NOMO-1 (cell line): ENCODE results near the gene SAXO1.

Experiments used
- DNase-seq, 2 experiments: peaks; one replicate each; lab custom pipeline; 2025; ENCODE audit not compliant: unreplicated experiment in 2 of 2; lab: John Stamatoyannopoulos, UW

SAXO1 gene

DNA sequence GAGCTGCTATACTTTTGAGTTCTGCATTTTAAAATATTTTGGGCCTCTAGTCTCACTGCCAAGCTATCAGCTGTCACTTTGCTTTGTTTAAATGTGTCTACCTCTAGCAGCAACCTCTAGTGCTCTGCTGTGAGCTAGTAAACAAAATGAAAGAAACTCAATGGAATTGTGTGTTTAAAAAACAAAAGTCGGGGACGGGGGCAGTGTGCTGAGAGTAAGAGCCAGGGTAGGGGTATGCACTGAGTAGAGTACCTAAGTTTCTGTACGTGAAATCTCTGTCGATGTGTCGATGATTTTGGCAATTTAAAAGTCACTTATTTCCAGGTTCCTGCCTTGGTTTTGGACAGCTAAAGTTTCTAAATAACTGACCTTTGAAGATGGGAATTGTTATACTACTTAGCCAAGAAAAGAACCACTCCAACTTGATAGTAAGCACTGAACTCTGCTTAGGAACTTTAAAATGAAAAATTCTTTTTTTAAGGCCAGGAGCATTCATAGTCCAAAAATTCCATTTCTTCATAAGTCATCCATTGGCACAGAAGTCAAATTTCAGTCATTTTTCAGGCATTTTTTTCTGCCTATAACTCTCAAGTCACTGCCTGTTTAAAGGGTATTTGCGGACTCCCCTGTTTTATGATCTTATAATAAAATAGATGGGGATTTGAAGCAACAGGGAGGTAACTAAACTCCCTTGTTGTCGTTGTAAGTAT lies 111.5 kb downstream of the SAXO1 start:
- no peak for DNase-seq

DNA sequence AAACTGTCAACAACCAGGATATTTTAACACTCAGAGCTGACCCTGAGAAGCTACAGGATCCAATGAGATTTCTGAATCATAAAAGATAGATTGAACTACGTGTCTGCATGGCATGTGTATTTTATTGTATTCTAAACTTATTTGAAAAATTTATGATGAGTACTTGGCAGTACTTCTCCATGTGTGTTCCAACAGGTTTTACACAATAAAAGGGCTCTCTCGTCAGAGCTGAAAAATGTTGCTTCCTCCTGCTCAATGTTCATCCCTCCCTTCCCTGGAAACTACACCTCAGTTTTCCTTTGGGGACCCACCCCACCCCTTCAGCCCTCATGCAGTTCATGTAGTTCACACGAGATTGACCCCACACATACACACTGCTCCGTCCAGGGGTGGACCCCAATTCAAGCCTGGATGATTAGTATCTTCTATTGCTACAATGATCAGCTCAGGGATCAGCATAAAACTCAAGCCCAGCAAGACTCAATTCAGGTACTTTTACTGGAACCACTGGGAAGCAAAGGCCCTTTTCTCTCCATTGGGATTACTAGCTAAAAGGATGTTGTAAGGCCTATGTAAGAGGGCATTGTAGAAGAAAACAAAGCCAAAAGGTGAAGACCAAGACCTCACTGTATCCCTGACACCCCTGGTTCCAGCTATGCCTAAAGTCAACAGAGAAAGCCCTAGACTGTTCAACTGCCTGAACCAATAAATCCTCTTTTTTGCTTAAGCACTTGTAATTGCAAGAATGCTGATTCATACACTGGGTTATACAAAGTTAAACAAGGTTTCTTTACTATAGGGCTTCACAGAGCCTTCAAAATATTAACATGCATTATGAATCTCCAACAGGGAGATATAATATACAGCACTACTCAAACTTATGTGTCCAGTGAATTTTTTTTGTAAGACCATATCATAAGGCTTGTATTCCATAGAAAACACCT lies 112.6 kb downstream of the SAXO1 start:
- DNase-seq, result no peak

DNA sequence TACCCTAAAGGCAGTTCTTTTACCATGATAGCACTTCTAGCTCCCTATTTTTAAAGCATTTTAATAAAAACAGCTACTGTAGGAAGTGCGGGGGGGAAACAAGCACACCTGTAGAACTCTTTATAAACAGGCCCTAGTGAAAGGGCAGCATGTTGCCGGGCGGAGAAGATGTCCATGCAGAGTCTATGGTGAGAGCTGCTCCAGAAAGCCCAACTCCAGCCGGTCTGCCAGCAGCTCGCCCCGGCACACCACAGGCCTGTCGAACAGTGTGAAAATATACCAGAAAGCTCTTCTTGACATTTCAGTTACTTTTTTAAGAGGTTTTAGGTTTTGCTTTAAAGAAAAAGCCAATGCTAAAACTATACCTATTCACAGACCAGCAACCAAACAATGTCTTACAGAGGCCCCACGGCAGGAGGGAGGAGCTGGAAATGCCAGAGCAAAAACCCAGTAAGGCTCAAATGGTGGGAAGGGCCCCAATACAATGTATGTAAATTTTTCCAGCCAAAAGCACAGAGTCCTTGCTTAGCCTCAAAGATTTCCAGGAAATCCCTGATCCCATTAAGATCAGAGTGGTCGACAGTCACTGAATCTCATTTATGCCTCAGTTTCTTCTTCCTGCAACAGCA lies 121.2 kb downstream of the SAXO1 start:
- no peak for DNase-seq

DNA sequence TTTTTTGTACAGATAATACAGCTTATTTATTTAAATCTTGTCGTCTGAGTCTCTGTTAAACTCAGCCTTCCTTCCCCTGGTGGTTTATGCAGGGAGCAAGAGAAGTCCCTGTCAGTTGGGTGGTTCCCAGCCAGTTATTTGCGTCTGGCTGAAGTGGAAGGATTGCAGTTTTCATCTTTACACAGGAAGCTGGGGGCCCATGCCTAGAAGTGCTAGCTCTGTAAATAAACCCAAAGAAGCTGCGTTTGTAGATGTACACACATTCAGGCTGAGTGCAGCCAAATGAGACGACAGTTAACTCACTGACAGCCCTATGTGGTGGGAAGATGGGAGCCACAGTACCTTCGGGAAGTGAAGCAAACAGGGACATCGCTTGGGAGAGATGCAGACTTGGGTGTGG lies 122.1 kb downstream of the SAXO1 start:
- DNase-seq, result no peak

DNA sequence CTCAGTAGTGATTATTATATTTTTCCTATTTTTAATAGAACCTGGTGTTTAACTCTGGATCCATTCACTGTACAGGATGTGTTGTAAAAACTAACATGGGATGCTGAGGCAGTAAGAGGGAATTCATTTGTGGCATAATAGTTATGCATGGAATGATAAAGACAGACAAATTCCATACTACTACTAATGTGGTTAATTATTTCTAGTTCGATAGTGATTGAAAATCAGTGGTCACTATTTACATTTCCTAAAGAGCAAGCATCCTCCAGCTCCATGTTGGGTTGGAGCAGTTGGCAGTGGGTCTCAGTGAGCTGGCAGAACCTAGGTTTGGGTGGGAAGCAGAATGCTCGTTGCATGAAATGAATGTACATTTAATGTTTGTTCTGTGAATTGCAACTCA lies 122.6 kb downstream of the SAXO1 start:
- DNase-seq, result no peak

DNA sequence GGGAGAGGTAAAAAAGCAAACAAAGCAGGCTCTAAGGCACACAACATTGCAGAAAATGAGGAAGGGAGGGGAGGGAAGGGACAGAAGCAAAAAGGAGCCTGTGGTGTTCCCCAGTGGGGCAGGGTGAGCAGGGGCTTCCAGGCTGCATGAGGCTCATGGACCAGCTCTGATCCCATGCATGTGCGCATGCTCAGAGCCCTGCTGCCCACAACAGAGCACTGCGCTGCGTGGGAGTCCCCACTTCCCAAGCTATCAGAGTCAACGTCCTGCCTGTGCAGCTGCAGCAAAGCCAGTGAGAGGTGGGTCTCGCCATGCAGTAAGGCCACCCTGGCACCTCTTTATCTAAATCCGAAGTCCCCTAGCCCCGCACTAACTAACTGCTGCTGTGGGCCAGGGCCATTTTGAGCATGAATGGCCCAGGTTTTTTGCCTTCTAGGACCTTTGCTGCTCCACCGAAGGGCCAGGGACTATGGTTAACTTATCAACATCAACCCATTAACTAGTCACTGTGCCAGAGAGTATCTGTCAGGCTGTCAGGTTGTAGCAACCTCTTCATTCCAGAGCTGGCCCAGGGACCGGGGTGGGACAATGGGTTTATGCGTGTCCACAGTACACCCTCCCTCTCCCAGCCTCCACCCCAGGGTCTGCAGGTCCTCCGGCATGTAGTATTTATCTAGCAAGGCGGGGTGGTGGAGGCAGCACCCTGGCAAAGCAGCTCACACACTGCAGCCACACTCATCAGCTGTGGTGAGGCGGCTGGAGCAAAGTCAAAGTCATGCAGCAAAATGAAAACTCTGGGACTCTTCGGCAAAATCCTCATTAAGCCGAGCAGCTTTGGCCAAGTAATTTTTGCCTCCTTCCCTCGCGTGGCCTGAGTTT lies 123.6 kb downstream of the SAXO1 start:
- DNase-seq, result no peak

DNA sequence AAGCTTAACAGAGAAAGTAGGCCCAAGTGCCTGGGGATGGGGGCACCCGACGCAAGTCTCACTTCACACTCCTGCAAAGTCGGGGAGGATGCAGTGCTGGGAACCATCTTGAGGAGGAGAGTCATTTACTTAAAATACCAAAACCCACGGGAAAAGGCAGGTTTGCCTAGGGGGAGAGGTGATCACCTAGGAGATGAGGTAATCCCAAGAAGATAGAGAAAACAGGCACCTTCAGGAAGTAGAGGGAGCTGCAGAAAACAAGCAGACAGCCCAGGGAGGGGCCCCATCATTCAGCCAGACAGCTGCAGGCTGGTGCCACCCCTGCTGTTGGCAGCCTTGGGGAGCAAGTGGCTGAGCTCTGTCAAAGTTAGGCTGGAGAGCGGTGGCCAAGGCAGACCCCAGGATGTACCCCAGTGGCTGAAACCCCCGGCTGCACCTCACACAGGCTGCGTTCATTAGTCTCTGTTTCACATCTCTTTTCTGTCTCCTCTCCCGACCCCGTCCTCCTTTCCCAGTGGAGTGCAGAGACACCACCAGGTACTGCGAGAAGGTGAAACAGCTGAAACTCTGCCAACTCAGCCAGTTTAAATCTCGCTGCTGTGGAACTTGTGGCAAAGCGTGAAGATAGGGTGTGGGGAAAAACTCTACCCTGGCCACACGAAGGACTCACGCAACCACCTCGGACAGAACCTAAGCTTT lies 124.9 kb downstream of the SAXO1 start:
- DNase-seq, result no peak

DNA sequence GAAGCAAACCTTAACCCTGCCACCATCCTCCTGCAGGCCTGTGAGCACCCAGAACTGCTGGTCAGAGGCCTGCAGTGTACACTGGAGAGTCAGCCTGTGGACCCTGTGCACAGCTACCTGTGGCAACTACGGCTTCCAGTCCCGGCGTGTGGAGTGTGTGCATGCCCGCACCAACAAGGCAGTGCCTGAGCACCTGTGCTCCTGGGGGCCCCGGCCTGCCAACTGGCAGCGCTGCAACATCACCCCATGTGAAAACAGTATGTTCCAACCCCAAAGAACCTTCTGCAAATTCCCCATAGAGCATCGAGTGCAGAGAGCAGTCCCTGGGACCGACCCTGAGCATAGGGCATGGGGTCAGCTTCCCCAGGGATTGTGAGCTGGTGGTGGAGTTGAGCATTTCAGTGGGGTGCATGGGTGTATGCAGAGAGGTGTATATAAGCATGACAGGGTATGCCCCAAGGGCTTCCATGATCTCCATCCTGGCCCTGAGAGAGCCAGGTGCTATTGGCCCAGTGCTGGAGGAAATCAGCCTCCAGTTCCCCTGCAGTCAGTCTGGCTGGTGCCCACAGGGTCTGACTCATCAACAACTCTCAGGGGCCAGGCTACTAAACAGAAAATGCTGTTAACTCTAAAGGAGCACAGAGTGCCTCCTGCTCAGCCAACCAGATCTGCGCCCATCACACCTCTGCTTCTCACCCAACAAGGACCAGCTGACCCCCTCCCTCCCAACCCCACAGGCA lies 126.2 kb downstream of the SAXO1 start:
- DNase-seq, result no peak

DNA sequence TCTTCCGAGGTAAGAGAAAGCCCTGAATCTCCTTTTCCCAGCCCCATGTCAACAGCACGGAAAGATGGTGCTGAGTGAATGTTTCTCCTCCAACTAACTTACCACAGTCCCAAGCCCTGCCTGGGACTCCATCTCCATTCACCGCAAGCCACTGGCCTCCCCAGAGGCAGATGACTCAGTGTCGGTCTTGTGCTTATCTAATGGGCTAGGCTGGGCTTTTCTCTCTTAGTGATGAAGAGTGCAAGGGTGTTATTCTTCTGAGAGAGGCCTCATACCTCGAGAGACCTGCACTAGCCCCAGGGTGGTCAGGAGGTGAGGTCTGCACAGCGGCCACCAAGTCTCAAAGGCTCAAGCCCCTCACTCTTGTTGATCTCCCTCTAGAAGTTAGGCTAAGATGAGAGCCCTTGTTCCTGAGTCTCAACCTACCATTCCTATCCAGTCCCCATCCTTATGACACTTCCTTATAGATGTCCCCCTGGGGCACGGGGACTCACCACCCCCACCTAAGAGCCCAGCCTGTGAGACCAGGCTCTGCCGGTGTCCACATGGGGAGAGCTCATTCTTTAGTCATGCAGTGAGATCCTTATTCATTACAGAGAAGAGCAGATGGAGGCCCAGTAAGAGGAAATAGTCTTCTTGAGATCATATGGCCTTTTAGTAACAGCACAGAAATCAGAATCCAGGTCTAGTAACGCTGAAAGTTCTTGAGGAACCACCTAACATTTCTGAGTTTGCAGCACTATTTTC lies 127.0 kb downstream of the SAXO1 start:
- no peak for DNase-seq

DNA sequence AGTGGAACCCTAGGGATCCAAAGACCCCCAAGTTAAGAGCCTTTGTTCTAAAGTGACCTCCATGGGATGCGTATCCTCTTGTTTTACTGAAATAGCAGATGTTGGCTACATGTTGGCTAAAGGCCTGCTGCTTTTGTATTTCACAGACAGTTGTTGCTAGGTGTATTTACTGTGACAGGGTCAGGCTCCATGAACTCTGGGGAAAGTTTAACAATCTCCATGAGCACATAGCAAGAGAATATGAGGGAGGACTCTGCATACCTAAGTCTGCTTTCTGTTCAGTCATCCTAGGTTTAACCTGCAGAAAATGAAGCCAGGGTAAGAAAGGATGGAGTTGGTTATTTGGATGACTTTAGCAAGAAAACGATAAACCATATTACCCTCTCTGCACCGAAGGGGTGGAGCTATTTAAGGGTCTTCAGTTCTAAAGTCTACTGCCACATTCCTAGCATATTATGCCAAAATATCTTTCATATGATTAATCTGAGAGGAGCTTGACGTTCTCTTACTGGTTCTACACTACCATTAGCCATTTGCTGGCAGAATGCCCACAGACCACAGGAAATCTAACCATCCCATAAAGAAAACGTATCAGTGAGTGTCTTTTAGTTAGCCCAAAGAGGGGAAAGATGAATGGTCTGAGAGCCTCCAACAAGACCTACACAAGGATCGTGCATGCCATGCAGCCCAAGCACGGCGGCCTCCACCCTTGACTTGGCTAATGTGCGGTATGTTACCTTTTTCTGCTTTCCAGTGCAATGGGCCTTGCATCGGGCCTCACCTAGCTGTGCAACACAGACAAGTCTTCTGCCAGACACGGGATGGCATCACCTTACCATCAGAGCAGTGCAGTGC lies 127.8 kb downstream of the SAXO1 start:
- no peak for DNase-seq

DNA sequence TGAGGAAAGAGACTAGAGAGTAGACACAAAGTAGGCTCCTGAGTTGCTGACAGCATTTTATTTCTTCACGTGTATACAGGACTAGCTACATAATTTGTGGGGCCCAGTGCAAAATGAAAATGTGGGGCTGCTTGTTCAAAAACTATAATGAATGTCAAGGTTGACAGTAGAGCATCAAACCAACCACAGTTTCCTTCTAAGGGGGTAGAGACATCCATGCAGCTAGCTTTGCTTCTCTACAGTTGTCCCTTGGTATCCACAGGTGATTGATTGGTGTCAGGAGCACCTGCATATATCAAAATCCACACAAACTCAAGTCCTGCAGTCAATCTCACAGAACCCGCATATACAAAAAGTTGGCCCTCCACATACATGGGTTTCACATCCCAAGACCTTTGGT lies 129.6 kb downstream of the SAXO1 start:
- no peak for DNase-seq

DNA sequence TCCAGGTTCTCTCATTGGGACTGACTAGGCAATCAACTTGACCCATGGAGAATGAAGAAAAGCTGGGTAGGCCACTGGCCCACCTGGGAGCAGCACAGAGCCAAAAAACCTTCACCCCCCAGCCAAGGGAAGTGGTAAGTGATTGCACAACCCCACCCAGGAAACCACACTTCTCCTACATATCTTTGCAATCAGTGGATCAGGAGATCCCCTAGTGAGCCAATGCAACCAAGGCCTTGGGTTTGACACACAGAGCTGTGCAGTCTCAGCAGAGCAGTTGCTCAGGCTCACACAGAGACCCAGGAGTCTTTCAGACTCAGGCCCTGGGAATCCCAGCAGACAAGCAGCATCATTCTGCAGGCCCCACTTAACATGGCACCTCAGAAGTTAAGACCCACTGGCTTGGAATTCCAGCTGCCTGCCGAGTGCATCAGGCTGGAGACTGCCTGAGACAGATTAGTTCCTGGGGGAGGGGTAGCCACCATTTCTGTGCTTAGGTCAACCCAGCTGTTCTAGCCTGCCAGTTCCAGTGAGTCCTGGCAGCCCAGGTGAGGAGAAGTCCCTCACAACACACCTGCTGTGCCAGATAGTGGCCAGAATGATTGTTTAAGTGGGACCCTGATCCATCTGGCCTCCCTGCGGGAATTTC lies 136.4 kb downstream of the SAXO1 start:
- no peak for DNase-seq

DNA sequence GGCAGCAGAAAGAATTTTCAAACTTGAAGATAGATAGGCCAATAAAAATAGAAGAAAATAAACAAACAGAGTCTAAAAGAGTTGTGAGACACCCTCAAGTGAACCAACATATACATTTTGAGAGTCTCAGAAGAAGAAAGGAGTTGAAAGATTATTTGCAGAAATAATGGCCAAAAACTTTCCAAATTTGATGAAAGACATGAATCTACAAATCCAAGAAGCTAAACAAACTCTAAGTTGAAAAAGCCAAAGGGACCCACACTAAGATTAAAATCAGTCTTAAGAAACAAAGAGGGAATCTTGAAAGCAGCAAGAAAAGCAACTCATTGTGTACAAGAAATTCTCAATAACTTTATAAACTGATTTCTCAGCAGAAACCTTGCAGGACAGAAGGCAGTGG lies 137.0 kb downstream of the SAXO1 start:
- DNase-seq, result no peak

DNA sequence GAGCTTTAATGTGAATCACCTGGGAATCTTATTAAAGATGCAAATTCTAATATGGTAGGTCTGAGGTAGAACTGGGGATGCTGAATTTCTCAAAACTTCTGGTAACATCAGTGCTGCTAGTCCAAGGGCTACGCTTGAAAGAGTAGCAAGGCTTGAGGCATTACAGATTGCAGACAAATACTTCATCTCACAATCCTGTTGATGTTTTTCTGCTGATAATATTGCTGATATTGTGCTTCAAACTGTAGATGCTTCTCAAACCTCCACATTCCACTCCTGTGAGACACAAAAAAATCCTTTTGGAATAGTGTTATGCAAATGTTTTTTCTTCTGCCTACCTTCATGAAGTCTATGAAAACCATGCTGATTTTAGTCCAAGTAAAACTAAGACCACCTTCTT lies 139.5 kb downstream of the SAXO1 start:
- DNase-seq, result no peak

DNA sequence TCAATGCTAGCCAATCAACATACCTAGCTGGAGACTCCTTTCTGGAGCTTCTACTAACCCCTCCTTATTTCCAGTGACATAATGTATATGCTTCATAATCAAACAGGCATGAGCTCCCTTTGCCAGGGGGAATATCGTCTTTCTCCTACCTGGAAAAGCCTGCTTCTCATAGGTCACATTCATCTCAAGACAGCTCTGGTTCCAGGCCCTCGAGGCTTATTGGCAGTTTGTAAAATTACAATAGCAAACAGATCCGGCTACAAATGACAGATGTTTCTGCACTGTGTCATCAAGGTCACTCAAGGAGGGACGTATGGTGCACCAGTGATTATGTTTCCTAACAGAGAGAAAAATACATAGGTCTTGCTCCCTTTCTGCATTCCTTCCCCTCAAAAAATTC lies 140.0 kb downstream of the SAXO1 start:
- DNase-seq, result no peak

DNA sequence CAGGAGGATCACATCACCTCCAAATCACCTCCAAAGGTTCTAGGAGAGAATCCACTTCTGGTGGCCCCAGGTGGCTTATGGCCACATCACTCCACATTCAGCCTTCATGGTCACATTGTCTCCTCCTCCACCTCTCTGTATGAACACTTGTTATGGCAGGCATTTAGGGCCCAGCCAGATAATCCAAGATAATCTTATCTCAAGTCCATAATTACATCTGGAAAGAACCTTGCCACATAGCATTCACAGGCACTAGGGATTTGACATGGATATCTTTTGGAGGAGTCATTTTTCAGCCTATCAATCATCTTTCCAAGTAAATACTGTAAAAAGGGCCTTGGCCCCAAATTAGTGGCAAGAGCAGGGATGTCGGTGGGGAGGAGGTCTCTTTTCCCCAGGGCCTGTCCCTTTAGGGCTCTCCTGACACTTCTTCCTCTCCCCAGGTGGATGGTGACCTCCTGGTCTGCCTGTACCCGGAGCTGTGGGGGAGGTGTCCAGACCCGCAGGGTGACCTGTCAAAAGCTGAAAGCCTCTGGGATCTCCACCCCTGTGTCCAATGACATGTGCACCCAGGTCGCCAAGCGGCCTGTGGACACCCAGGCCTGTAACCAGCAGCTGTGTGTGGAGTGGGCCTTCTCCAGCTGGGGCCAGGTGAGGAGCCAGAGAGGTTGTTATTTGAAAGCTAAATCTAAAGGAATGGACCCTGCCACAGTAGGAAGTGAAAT lies 140.9 kb downstream of the SAXO1 start:
- no peak for DNase-seq

DNA sequence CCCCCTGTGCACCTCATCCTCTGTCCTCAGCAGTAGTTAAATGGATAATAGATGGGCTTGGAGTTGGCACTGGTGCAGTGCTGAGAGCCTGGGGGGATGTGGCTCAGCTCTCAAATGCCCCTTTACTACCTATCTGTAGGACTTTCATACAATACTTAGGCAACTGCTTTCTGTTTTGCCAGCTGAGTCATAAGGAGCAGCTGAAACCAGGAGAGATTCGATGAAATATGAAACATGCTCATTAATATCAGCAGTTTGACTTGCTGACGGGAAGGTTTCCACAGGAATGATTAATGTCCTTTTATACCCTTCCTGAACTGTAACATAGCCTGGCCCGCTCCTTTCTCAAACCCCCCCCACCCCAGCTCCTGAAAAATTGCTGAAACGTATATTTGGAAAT lies 142.6 kb downstream of the SAXO1 start:
- DNase-seq, result no peak
